Transverse colon (tissue), 3 donors: Measurements from ENCODE around the gene OR52J3.

Experiments used
- EP300 ChIP-seq: sonication (generic); formaldehyde crosslinking; IDR thresholded peaks from one replicate; pipeline ENCODE4 v1.6.1; 2017; ENCODE audit warnings: antibody characterized with exemption, low read depth
- POLR2A ChIP-seq: fragments of 450-650 bp; IDR thresholded peaks from one replicate; pipeline ENCODE4 v1.6.1; 2016; ENCODE audit warnings: antibody characterized with exemption, mild to moderate bottlenecking, moderate library complexity
- TF ChIP-seq, protein P1 (sequence below), 5 experiments: fragments of 200-600 bp in 3 of 5; fragments of 450-650 bp in 2 of 5; sonication (generic) in 3 of 5; IDR thresholded peaks; 1 replicate in 2 of 5; 2 replicates in 3 of 5; pipeline ENCODE4 v1.5.1; 2016 to 2017; ENCODE audit warnings: antibody characterized with exemption in 5 of 5, inconsistent platforms in 3 of 5, mild to moderate bottlenecking in 2 of 5, moderate library complexity in 1 of 5

DNA sequence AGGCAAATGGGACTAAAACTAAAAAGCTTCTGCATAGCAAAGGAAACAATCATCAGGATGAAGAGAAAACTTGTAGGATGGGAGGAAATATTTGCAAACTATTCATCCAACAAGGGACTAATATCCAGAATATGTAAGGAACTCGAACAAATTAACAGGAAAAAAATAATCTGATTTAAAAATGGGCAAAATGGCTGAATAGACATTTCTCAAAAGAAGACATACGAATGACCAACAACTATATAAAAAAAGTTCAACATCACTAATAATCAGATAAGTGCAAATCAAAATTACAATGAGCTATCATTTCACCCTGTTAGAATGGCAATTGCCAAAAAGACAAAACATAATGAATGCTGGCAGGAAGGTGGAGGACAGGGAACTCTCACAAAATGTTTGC is 35.1 kb downstream of the OR52J3 start:
- TF ChIP-seq POLR2A (no peak), EP300 (no peak)
- TF ChIP-seq, protein P1, sequence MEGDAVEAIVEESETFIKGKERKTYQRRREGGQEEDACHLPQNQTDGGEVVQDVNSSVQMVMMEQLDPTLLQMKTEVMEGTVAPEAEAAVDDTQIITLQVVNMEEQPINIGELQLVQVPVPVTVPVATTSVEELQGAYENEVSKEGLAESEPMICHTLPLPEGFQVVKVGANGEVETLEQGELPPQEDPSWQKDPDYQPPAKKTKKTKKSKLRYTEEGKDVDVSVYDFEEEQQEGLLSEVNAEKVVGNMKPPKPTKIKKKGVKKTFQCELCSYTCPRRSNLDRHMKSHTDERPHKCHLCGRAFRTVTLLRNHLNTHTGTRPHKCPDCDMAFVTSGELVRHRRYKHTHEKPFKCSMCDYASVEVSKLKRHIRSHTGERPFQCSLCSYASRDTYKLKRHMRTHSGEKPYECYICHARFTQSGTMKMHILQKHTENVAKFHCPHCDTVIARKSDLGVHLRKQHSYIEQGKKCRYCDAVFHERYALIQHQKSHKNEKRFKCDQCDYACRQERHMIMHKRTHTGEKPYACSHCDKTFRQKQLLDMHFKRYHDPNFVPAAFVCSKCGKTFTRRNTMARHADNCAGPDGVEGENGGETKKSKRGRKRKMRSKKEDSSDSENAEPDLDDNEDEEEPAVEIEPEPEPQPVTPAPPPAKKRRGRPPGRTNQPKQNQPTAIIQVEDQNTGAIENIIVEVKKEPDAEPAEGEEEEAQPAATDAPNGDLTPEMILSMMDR (IDR thresholded peaks at IDR 0.05), result no peak
